ENCODE results near the gene OSBPL10. TPM values are rescaled to one million over a fixed set of nuclear protein-coding genes. Genes with fewer than 3 reads are reported as not detected.
"Not testable (repeated sequence)": the region's sequence is repeated elsewhere in the genome, so short reads cannot be mapped to it uniquely, and the experiment has no call there.

OSBPL10 gene
- polyA plus RNA-seq, 10 donors: 8.2 to 14.1 (median 9.7) TPM

GRCh38 chr3:31996195-31996594, 15.1 kb upstream of the OSBPL10 start:
- no peak for DNase-seq

- DNase-seq: not testable (repeated sequence)
Measured at GRCh38 chr3:31995026-31995425, 14.0 kb upstream of the OSBPL10 start.

- no peak for DNase-seq
Measured at GRCh38 chr3:31993843-31994242, 12.8 kb upstream of the OSBPL10 start.

GRCh38 chr3:31992995-31993394, 11.9 kb upstream of the OSBPL10 start:
- DNase-seq: not testable (repeated sequence)

GRCh38 chr3:31988271-31988670, 7.2 kb upstream of the OSBPL10 start:
- no peak for DNase-seq

GRCh38 chr3:31985831-31986230, 4.8 kb upstream of the OSBPL10 start:
- DNase-seq: no peak

- no peak for DNase-seq
Measured at GRCh38 chr3:31984321-31984720, 3.3 kb upstream of the OSBPL10 start.

GRCh38 chr3:31980530-31981205, 394 bp downstream of the OSBPL10 start:
- DNase-seq: peak; percentile 27 to 83 (median 48)

- no peak for DNase-seq
Measured at GRCh38 chr3:31979001-31979697, 1.9 kb downstream of the OSBPL10 start.

GRCh38 chr3:31978553-31978952, 2.5 kb downstream of the OSBPL10 start:
- DNase-seq: no peak

GRCh38 chr3:31977736-31978135, 3.3 kb downstream of the OSBPL10 start:
- DNase-seq: no peak

- DNase-seq: no peak
Measured at GRCh38 chr3:31976302-31976701, 4.8 kb downstream of the OSBPL10 start.

GRCh38 chr3:31974964-31975363, 6.1 kb downstream of the OSBPL10 start:
- DNase-seq: peak; percentile 56 to 83 (median 73)

- no peak for DNase-seq
Measured at GRCh38 chr3:31974471-31974870, 6.6 kb downstream of the OSBPL10 start.

- no peak for DNase-seq
Measured at GRCh38 chr3:31973837-31974236, 7.2 kb downstream of the OSBPL10 start.

- no peak for DNase-seq
Measured at GRCh38 chr3:31973081-31973480, 8.0 kb downstream of the OSBPL10 start.

- no peak for DNase-seq
Measured at GRCh38 chr3:31971607-31972006, 9.5 kb downstream of the OSBPL10 start.

- DNase-seq: peak; percentile 67 to 93 (median 84)
Measured at GRCh38 chr3:31968927-31969418, 12.1 kb downstream of the OSBPL10 start.

- DNase-seq: peak in 1 of 3 donors; percentile 49
Measured at GRCh38 chr3:31968369-31968926, 12.6 kb downstream of the OSBPL10 start.

GRCh38 chr3:31967592-31967991, 13.5 kb downstream of the OSBPL10 start:
- DNase-seq: no peak

GRCh38 chr3:31966978-31967591, 14.0 kb downstream of the OSBPL10 start:
- DNase-seq: no peak

GRCh38 chr3:31962801-31963205, 18.3 kb downstream of the OSBPL10 start:
- no peak for DNase-seq

Measured in muscle of back (tissue), 11 donors.